HG02884 (cell line): ENCODE data around the gene EXOC6.
"Not testable (repeated sequence)": the region's sequence is repeated elsewhere in the genome, so short reads cannot be mapped to it uniquely, and the experiment has no call there.

Experiments used
- ATAC-seq: cut with Tn5 transposase; IDR thresholded peaks from one replicate; pipeline ENCODE4 v1.9.1; 2021; ENCODE audit warnings: mild to moderate bottlenecking, moderate library complexity; ENCODE audit not compliant: unreplicated experiment

The EXOC6 gene

DNA sequence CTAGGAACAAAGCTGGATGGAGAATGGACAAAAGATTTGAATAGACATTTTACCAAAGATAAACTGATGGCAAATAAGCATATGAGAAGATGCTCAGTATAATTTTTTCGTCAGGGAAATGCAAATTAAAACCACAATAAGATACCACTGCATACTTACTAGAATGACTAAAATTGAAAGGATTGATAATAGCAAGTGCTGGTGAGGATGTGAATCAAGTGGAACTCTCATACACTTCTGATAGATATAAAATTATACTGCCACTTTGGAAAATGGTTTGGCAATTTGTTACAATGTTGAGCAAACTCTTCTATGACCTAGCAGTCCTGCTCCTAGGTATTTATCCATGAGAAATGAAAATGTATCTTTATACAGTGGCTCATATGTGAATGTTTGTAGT lies 83.3 kb downstream of the EXOC6 start:
- no peak for ATAC-seq

- ATAC-seq, result no peak
Observed at GRCh38 chr10:92937876-92938275, 89.6 kb downstream of the EXOC6 start.

DNA sequence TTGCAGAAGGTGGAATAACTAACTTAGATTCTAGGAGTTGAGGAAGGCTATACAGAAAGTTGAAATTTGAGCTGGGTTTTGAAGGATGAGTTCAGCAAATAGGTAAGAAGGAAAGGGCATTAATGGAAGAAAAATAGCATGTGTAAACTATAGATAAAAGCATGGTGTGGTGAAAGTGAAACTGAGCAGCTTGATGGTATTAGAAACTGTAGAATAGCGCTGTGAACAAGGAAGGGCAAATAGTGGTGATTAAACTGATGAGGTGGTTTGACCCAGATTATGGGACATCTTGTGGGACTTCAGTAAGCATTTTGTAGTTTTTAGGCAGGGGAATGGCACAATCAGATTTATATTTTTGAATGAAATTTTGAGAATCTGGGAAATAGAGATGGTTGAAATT lies 90.5 kb downstream of the EXOC6 start:
- ATAC-seq, result no peak

DNA sequence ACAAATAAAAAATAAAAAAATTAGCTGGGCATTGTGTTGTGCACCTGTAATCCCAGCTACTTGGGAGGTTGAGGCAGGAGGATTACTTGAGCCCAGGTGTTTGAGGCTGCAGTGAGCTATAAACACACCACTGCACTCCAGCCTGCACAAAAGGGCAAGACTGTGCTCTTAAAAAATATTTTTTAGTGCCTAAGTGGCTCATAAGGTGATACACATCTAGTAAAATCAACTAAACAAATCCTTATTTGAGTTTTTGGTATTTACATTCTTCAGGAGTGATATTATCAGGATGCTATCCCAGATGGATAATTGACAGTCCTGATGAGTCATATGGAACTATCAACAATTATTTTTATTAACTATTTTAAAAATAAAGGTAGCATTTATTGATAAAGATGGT lies 93.9 kb downstream of the EXOC6 start:
- ATAC-seq, result no peak

DNA sequence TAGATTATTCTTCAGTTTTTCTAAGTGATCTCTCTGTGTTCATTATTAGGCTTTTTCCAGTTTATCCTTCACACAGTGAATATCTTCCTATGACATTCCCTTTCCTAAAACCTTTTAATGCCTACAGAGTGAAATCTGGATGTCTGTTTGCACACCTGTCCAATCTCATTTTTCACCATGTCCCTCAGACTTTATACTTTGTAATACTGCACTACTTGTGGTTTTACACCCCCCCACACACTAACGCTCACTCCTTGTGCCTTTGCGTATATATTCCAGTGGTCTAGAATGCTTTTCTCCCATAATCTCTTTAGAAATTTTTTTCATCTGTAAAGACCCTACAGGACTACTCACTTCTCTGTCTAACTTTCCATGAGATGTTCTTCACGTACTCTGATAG lies 98.2 kb downstream of the EXOC6 start:
- ATAC-seq, result no peak

DNA sequence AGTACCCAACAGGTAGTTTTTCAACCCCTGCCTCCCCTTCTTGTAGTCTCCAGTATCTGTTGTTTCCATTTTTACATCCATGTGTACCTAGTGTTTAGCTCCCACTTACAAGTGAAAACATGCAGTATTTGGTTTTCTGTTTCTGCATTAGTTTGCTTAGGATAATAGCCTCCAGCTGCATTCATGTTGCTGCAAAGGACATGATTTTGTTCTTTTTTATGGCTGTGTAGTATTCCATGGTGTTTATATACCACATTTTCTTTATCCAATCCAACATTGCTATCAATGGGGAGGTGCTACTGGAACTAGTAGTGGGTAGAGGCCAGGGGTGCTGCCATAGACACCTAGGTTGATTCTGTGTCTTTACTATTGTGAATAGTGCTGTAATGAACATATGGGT lies 104.3 kb downstream of the EXOC6 start:
- not testable (repeated sequence) for ATAC-seq

GRCh38 chr10:92957223-92958010 lies 109.1 kb downstream of the EXOC6 start:
- no peak for ATAC-seq

GRCh38 chr10:92961638-92962037 lies 113.3 kb downstream of the EXOC6 start:
- no peak for ATAC-seq

GRCh38 chr10:92965314-92965713 lies 117.0 kb downstream of the EXOC6 start:
- no peak for ATAC-seq

DNA sequence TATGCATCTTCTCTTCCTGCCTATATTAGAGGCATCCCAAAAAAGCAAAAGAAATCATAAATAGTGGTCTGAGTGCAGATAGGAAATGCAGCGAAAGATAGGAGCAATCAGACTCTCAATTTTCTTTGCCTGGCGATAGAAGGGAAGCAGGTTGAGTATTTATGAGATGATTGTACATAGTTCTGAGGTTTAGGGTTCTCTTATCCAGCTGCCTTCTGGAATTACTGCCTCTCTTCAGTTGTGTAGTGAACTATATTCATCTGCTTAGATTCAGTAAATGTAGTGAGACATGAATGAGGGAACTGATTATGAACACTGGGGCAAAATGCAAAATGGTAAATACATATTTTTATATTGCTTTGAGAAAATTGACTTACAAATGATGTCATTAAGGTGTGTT lies 119.3 kb downstream of the EXOC6 start:
- no peak for ATAC-seq

DNA sequence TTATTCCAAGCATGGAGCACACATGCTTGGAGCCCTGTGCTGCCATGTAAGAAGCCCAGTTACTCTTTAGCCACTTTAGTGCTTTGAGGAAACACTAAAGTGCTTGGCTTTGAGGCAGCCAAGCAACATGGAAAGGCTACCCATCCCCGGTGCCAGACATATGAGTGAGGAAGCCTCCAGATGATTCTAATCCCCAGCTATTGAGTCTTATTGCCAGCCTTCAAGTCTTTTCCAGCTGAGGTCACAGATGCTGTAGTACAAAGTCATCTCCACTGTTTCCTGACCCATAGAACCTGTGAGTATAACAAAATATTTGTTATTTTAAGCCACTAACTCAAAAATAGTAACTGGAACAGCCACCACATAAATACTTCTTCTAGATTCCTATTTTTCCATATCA lies 120.8 kb downstream of the EXOC6 start:
- no peak for ATAC-seq

- no peak for ATAC-seq
Observed at GRCh38 chr10:92970301-92971070, 122.2 kb downstream of the EXOC6 start.

DNA sequence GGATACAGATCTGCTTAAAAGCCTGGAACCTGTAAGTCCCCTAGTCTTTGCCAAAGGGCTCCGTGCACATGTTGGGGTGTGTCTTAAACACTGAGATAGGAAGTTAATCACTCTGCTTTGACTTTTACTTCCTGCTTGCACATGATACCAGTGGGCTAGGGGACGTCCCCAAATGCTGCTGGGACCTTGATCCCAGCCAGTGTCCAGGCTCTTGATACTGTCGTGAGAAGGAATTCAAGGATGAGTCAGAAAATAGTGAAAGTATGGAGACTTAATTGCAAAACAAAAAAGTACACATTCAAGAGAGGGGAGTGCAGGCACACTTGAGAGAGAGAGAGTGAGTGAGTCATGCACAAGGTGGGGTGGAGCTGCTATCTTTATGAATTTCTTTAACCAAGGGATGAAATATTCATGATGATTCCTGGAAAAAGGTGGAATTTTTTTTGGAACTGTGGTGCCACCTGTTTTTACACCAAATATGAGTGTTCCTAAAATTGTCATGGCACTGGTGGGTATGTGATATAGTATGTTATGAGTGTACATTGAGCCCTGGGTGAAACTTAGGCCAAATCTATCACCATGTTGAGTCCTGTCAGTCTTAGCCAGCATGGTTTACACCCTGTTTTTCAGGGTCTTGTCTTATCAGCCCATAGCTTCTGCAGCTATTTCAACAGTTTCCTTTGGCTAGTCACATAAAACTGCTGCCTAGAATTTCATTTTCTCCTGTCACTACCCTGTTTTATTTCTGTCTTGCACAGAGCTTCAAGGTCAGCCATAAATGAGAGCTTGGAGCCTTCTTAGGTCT lies 123.9 kb downstream of the EXOC6 start:
- no peak for ATAC-seq

GRCh38 chr10:92972886-92973285 lies 124.6 kb downstream of the EXOC6 start:
- no peak for ATAC-seq

DNA sequence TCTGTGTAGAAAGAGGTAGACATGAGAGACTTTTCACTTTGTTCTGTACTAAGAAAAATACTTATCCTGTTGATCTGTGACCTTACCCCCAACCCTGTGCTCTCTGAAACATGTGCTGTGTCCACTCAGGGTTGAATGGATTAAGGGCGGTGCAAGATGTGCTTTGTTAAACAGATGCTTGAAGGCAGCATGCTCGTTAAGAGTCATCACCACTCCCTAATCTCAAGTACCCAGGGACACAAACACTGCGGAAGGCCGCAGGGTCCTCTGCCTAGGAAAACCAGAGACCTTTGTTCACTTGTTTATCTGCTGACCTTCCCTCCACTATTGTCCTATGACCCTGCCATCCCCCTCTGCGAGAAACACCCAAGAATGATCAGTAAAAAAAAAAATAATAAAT lies 128.0 kb downstream of the EXOC6 start:
- not testable (repeated sequence) for ATAC-seq

- no peak for ATAC-seq
Observed at GRCh38 chr10:92989250-92989649, 140.9 kb downstream of the EXOC6 start.

GRCh38 chr10:92990615-92991014 lies 142.3 kb downstream of the EXOC6 start:
- ATAC-seq, result no peak

GRCh38 chr10:92991513-92991912 lies 143.2 kb downstream of the EXOC6 start:
- no peak for ATAC-seq

DNA sequence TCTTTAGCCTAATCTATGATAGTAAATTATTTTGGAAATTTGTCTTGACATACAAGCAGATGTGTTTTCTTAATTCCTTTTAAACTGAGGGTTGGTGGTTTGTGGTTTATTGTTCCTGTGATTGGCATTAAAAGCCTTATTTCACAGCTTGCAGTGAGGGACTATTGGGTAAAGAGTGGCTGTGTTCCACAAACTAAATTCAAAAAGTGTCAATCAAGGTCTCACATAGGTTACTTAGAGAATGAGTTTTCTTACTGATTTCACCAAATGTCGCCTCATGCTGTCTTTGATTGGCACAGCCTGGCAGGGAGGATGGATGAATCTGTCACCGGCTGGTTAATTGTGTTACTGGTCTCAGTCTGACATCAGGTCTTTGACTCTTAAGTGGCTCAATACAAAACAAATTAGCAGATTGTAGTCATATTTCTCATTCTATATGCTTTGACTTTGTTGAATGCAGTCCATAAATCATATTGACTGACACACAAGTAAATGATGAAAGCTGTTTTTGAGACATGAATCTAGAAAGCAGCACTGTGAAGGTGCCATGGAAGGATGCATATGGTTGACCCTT lies 145.5 kb downstream of the EXOC6 start:
- no peak for ATAC-seq

- no peak for ATAC-seq
Observed at GRCh38 chr10:92995509-92995908, 147.2 kb downstream of the EXOC6 start.

GRCh38 chr10:92997620-92998019 lies 149.3 kb downstream of the EXOC6 start:
- ATAC-seq, result no peak
